C4-2B (cell line): ENCODE measurements around the gene KRT17.

ENCODE experiments used
- CTCF ChIP-seq: fragments of 450-650 bp; conservative IDR thresholded peaks from 2 replicates; pipeline ENCODE4 v1.5.1; 2017; ENCODE audit warnings: mild to moderate bottlenecking
- ZFX ChIP-seq: fragments of 450-650 bp; IDR thresholded peaks from 2 replicates; pipeline ENCODE4 v1.6.1; 2017

GRCh38 chr17:41580687-41581365 lies 43.5 kb downstream of the KRT17 start:
- no peak for TF ChIP-seq CTCF
- TF ChIP-seq ZFX = no peak
